Pancreas (tissue), 10 donors: Measurements from ENCODE around the gene ZFP1. TPM values are rescaled to one million over a fixed set of nuclear protein-coding genes. Genes with fewer than 3 reads are reported as not detected.

Experiments
- ATAC-seq, 4 donors: fragments of 200-7000 bp; cut with Tn5 transposase; one replicate each; pipeline versions ENCODE4 v1.8.0 to v1.9.1; 2020; ENCODE audit warnings: mild to moderate bottlenecking in 4 of 4, moderate library complexity in 4 of 4
- DNase-seq, 6 donors: peaks; one replicate each; pipeline ENCODE4 v3.0.0-alpha.2; 2020
- FAIRE-seq: peaks from 2 replicates; lab custom pipeline; 2012; peaks lifted over from hg19 to GRCh38; lab: Jason Lieb, UNC
- H3K27ac ChIP-seq, 4 donors: fragments of 200-600 bp; sonication (generic); 1 replicate in 3 of 4; 2 replicates in 1 of 4; pipeline versions ENCODE4 v1.5.0 to v1.8.0; 2020
- H3K27me3 ChIP-seq, 4 donors: fragments of 200-600 bp; one replicate each; pipeline ENCODE4 v1.8.0; 2021
- H3K36me3 ChIP-seq, 3 donors: fragments of 200-600 bp; sonication (generic) in 1 of 3; one replicate each; pipeline versions ENCODE4 v1.5.0 to v1.8.0; 2020 to 2021
- H3K4me1 ChIP-seq, 3 donors: fragments of 200-600 bp; one replicate each; pipeline ENCODE4 v1.8.0; 2021
- H3K4me3 ChIP-seq, 4 donors: fragments of 200-600 bp; sonication (generic) in 2 of 4; one replicate each; pipeline versions ENCODE4 v1.5.0 to v1.8.0; 2020 to 2021
- H3K9me3 ChIP-seq, 4 donors: fragments of 200-600 bp; one replicate each; pipeline ENCODE4 v1.8.0; 2021
- CTCF ChIP-seq, 4 donors: fragments of 200-600 bp; sonication (generic) in 3 of 4; IDR thresholded peaks; one replicate each; pipeline versions ENCODE4 v1.5.0 to v1.8.0; 2021; ENCODE audit warnings: antibody characterized with exemption in 4 of 4
- WGBS, 2 donors: extraction: QIAGEN DNeasy Blood & Tissue Kit; methylation state at CpG; one replicate each; pipeline ENCODE4 v1.1.7; 2013; 5-methylcytosine and 5-hydroxymethylcytosine counted together
- intact Hi-C, 3 donors: fragments of 100-400 bp; cut with DNase I; formaldehyde crosslinking; loops; one replicate each; pipeline versions ENCODE4 v1.11.1 to v1.14.2; 2022
- polyA plus RNA-seq, 2 donors: library from polyadenylated mRNA; stranded (reverse); fragments of 200-250 nt; gene quantifications; one replicate each; pipeline ENCODE4 v1.2.3, GENCODE V29; 2013
- total RNA-seq, 6 donors: library from RNA; stranded (reverse); fragmentation: NEBNext Ultra II Directional in 4 of 6; extraction: Animal tissue kit (Norgen Biotek cat#: 25700) in 4 of 6; gene quantifications; one replicate each; pipeline versions ENCODE4 v1.2.1 to v1.2.4, GENCODE V29; 2021 to 2023
- donor health status: healthy with polysubstance abuse.
- donor health status: DM: no; HTN: no; CAD: no; lungs with moderate emphysema.
- donor health status: DM: no; HTN: no; CAD: no.
- donor health status: control.
- donor health status: control.
- donor health status: Bipolar disorder and iron deficiency.
- donor health status: DM: yes; HTN: yes; CAD: no.
- donor health status: DM: no; HTN: no; CAD: no.
- donor health status: DM: no; HTN: no; CAD: no.
- donor health status: DM: yes; HTN: yes; CAD: no.

The ZFP1 gene
- total and polyA plus RNA-seq, 8 donors, result 1.8 to 4.2 (median 3.1) TPM

GRCh38 chr16:75152635-75153034 lies 4.3 kb downstream of the ZFP1 start:
- Histone ChIP-seq H3K9me3 (no peaks in the 10 kb centered on the region), H3K27me3 (no peaks in the 10 kb centered on the region), H3K4me1 (peaks cover 0 to 8% (median 0%) of the 10 kb centered on the region in 3 donors), H3K36me3 (peaks cover 0 to 4% (median 0%) of the 10 kb centered on the region in 3 donors), H3K27ac (no peak overlapping the region), H3K4me3 (no peak overlapping the region)
- no peak for ATAC-seq
- no peak for TF ChIP-seq CTCF (IDR thresholded peaks at IDR 0.05)
- no peak for DNase-seq
- intact Hi-C loops, result no loop called here
- FAIRE-seq, result no peak

- H3K9me3 ChIP-seq, result no peaks in the 10 kb centered on the region
- WGBS, 2 donors, result 96 to 100% methylated on average over 1 of the region's 1 CpG
- FAIRE-seq (no peak), DNase-seq (no peak), ATAC-seq (no peak)
- no peaks in the 10 kb centered on the region for H3K27me3 ChIP-seq
- no peaks in the 10 kb centered on the region for H3K36me3 ChIP-seq
- no peaks in the 10 kb centered on the region for H3K4me1 ChIP-seq
- intact Hi-C loops, result no loop called here
- H3K4me3 ChIP-seq, result no peak overlapping the region
- TF ChIP-seq CTCF (IDR thresholded peaks at IDR 0.05), result no peak
- no peak overlapping the region for H3K27ac ChIP-seq
Observed at GRCh38 chr16:75160386-75160785, 12.1 kb downstream of the ZFP1 start.

- no peak for ATAC-seq
- Histone ChIP-seq H3K4me1 (no peaks in the 10 kb centered on the region), H3K27ac (no peak overlapping the region), H3K27me3 (no peaks in the 10 kb centered on the region), H3K36me3 (peaks cover 0 to 10% (median 10%) of the 10 kb centered on the region in 3 donors), H3K4me3 (no peak overlapping the region), H3K9me3 (no peaks in the 10 kb centered on the region)
- WGBS, 2 donors, result 93 to 97% methylated on average over 10 of the region's 10 CpGs
- intact Hi-C loops, result no loop called here
- no peak for TF ChIP-seq CTCF (IDR thresholded peaks at IDR 0.05)
- no peak for FAIRE-seq
- no peak for DNase-seq
Observed at GRCh38 chr16:75169899-75170405, 21.6 kb downstream of the ZFP1 start.

GRCh38 chr16:75172578-75172977 lies 24.3 kb downstream of the ZFP1 start:
- Histone ChIP-seq H3K27me3 (no peaks in the 10 kb centered on the region), H3K4me3 (no peak overlapping the region), H3K27ac (no peak overlapping the region), H3K4me1 (no peaks in the 10 kb centered on the region), H3K36me3 (peaks cover 0 to 10% (median 7%) of the 10 kb centered on the region in 3 donors), H3K9me3 (no peaks in the 10 kb centered on the region)
- intact Hi-C loops, result no loop called here
- DNase-seq (no peak), ATAC-seq (no peak), FAIRE-seq (no peak)
- no peak for TF ChIP-seq CTCF (IDR thresholded peaks at IDR 0.05)
- WGBS, 2 donors, result 93 to 99% methylated on average over 4 of the region's 4 CpGs

GRCh38 chr16:75175074-75175473 lies 26.8 kb downstream of the ZFP1 start:
- intact Hi-C loops, result no loop called here
- FAIRE-seq (no peak), DNase-seq (no peak), ATAC-seq (no peak)
- Histone ChIP-seq H3K9me3 (no peaks in the 10 kb centered on the region), H3K27ac (no peak overlapping the region), H3K27me3 (no peaks in the 10 kb centered on the region), H3K36me3 (peaks cover 0 to 3% (median 0%) of the 10 kb centered on the region in 3 donors), H3K4me3 (no peak overlapping the region), H3K4me1 (no peaks in the 10 kb centered on the region)
- WGBS, 2 donors, result 93 to 100% methylated on average over 3 of the region's 3 CpGs
- no peak for TF ChIP-seq CTCF (IDR thresholded peaks at IDR 0.05)
